ENCODE results near the gene GHRHR.

The GHRHR gene

DNA sequence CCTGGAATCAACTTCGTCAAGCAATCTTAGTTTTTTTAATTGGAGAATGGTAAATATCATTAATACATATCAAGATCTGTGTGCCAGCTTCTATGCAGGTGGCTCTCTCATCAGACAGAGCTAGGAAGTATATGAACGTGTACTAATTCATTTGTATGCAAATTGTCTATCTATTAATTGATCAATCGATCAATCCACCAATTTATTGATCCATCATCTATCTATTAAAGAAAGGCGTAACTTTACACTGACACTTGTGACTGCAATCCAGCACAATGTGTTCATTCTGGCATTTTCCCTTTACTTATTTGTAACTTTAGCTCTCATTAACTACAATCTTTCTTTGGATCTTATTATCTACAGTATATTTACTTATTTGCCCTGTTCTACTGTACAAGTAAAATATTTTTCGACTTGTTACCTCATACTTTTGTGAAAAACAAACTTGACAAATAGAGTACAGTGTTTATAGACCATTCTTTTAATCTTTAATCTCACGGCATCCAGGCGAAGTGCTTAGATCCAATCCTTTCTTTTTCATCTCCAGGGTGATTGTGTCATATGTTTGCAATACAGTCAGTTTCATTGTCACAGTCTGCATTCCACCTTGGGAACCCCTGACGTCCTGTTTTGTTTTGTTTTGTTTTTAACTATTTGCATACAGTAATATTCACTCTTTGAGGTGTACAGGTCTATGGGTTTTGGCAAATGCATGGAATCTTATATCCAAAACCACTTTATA, 22.0 kb upstream of the GHRHR start:
- H2AFZ ChIP-seq (ENCODE audit: low read length) = no peak overlapping the region
- TF ChIP-seq, protein P1, sequence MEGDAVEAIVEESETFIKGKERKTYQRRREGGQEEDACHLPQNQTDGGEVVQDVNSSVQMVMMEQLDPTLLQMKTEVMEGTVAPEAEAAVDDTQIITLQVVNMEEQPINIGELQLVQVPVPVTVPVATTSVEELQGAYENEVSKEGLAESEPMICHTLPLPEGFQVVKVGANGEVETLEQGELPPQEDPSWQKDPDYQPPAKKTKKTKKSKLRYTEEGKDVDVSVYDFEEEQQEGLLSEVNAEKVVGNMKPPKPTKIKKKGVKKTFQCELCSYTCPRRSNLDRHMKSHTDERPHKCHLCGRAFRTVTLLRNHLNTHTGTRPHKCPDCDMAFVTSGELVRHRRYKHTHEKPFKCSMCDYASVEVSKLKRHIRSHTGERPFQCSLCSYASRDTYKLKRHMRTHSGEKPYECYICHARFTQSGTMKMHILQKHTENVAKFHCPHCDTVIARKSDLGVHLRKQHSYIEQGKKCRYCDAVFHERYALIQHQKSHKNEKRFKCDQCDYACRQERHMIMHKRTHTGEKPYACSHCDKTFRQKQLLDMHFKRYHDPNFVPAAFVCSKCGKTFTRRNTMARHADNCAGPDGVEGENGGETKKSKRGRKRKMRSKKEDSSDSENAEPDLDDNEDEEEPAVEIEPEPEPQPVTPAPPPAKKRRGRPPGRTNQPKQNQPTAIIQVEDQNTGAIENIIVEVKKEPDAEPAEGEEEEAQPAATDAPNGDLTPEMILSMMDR (IDR thresholded peaks at IDR 0.05; ENCODE audit: low read length) = no peak
- TF ChIP-seq EZH2 (IDR thresholded peaks at IDR 0.05; ENCODE audit: borderline replicate concordance, low read length) = no peak
- H3F3A ChIP-seq (ENCODE audit: insufficient read depth, low read length) = no peaks in the 10 kb centered on the region
- H3K9me2 ChIP-seq (ENCODE audit: low read depth, low read length) = no peaks in the 10 kb centered on the region
- H3K4me1 ChIP-seq (ENCODE audit: insufficient read depth, low read length, severe bottlenecking) = no peaks in the 10 kb centered on the region
- no peaks in the 10 kb centered on the region for H3K36me3 ChIP-seq (ENCODE audit: insufficient read depth, low read length)
- no peaks in the 10 kb centered on the region for H3K79me2 ChIP-seq (ENCODE audit: insufficient read depth, low read length)
- no peak overlapping the region for H3K4me3 ChIP-seq (ENCODE audit: low read depth, low read length, poor library complexity, severe bottlenecking)
- no peak overlapping the region for H3K9ac ChIP-seq (ENCODE audit: low read length)
- no peaks in the 10 kb centered on the region for H3K27me3 ChIP-seq (ENCODE audit: insufficient read depth, low read length)
- H4K20me1 ChIP-seq (ENCODE audit: insufficient read depth, low read length) = no peaks in the 10 kb centered on the region
- H3K9me3 ChIP-seq (ENCODE audit: low read length) = peaks cover 3% of the 10 kb centered on the region; the same call in 1 of the 2 replicates
- H3K4me2 ChIP-seq (ENCODE audit: low read length) = no peak overlapping the region
- no peak overlapping the region for H3K27ac ChIP-seq (ENCODE audit: low read depth, low read length, poor library complexity, severe bottlenecking)

DNA sequence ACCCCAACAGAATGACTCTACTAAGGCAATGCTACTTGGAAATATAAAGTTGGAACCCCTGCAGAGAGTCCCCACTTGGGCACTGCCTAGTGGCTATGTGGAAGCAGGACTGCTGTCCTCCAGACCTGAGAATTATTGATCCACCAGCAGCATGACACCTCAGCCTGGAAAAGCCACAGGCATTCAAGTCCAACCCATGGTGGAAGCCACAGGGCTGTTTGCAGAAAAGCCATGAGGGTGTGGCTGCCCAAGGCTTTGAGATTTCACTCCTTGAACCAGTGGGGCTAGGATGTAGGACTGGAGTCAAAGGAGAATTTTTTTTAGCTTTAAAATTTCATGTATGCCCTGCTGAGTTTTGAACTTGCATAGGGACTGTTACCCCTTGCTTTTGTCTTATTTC, 13.6 kb upstream of the GHRHR start:
- no peaks in the 10 kb centered on the region for H4K20me1 ChIP-seq (ENCODE audit: insufficient read depth, low read length)
- H3K79me2 ChIP-seq (ENCODE audit: insufficient read depth, low read length) = no peaks in the 10 kb centered on the region
- TF ChIP-seq EZH2 (IDR thresholded peaks at IDR 0.05; ENCODE audit: borderline replicate concordance, low read length) = no peak
- TF ChIP-seq, protein P1 (IDR thresholded peaks at IDR 0.05; ENCODE audit: low read length) = no peak
- no peaks in the 10 kb centered on the region for H3F3A ChIP-seq (ENCODE audit: insufficient read depth, low read length)
- H3K9me2 ChIP-seq (ENCODE audit: low read depth, low read length) = no peaks in the 10 kb centered on the region
- H3K4me3 ChIP-seq (ENCODE audit: low read depth, low read length, poor library complexity, severe bottlenecking) = no peak overlapping the region
- H3K36me3 ChIP-seq (ENCODE audit: insufficient read depth, low read length) = no peaks in the 10 kb centered on the region
- H3K4me1 ChIP-seq (ENCODE audit: insufficient read depth, low read length, severe bottlenecking) = no peaks in the 10 kb centered on the region
- H3K9ac ChIP-seq (ENCODE audit: low read length) = no peak overlapping the region
- H3K27ac ChIP-seq (ENCODE audit: low read depth, low read length, poor library complexity, severe bottlenecking) = no peak overlapping the region
- H3K4me2 ChIP-seq (ENCODE audit: low read length) = no peak overlapping the region
- peaks cover under 1% of the 10 kb centered on the region; the same call in 1 of the 2 replicates for H3K9me3 ChIP-seq (ENCODE audit: low read length)
- H2AFZ ChIP-seq (ENCODE audit: low read length) = no peak overlapping the region
- no peaks in the 10 kb centered on the region for H3K27me3 ChIP-seq (ENCODE audit: insufficient read depth, low read length)

DNA sequence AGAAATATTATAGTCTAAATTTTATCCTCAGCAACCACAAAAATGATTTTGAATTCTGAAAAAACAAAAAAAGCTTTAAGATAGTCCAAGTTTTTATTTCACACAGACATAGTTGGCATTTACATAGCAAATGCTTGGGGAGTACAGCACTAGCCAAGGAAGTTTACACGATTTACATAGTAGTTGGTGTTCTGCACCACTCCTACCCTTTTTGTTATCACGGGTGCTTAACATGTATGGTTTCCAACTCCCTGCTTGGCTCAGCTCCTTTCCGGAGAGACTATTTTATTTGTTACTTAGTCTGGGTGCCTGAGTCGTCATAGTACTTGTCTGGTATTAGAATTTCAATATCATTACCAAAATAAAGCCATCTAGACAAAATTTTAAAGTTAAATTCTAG, 8.8 kb upstream of the GHRHR start:
- Histone ChIP-seq H3K9me3 (ENCODE audit: low read length) (peaks cover 6% of the 10 kb centered on the region; the same call in 1 of the 2 replicates), H3K4me1 (ENCODE audit: insufficient read depth, low read length, severe bottlenecking) (no peaks in the 10 kb centered on the region), H3K27ac (ENCODE audit: low read depth, low read length, poor library complexity, severe bottlenecking) (no peak overlapping the region), H3K36me3 (ENCODE audit: insufficient read depth, low read length) (no peaks in the 10 kb centered on the region), H4K20me1 (ENCODE audit: insufficient read depth, low read length) (no peaks in the 10 kb centered on the region), H3K9ac (ENCODE audit: low read length) (no peak overlapping the region), H2AFZ (ENCODE audit: low read length) (no peak overlapping the region), H3K9me2 (ENCODE audit: low read depth, low read length) (no peaks in the 10 kb centered on the region), H3K79me2 (ENCODE audit: insufficient read depth, low read length) (no peaks in the 10 kb centered on the region), H3K27me3 (ENCODE audit: insufficient read depth, low read length) (no peaks in the 10 kb centered on the region), H3K4me2 (ENCODE audit: low read length) (no peak overlapping the region), H3K4me3 (ENCODE audit: low read depth, low read length, poor library complexity, severe bottlenecking) (no peak overlapping the region), H3F3A (ENCODE audit: insufficient read depth, low read length) (no peaks in the 10 kb centered on the region)
- TF ChIP-seq, protein P1 (IDR thresholded peaks at IDR 0.05; ENCODE audit: low read length) = no peak
- no peak for TF ChIP-seq EZH2 (IDR thresholded peaks at IDR 0.05; ENCODE audit: borderline replicate concordance, low read length)
